HG03060 (cell line): Measurements from ENCODE around the gene SERPINH1.
"Not testable (repeated sequence)": the region's sequence is repeated elsewhere in the genome, so short reads cannot be mapped to it uniquely, and the experiment has no call there.

ENCODE experiments used
- ATAC-seq: cut with Tn5 transposase; IDR thresholded peaks from one replicate; pipeline ENCODE4 v1.9.1; 2021; ENCODE audit warnings: low read depth, moderate number of reproducible peaks; ENCODE audit not compliant: unreplicated experiment

SERPINH1 gene

DNA sequence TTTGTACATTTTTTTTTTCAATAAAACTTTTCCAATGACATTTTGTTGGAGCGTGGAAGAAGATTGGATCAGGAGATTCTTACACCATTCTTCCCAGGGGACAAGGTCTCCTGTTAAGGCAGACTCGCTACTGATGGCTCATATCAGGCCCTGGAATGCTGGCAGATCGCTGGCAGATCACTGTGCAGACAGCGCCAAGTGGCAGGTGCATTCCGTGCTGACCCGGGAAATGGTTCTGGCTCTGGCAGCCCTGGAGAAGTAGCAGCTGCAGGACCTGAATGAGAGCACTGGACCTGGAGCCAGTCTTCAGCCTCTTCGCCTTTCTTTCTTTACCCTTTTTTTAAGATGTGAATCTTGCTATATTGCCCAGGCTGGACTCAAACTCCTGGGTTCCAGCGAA is 10.7 kb downstream of the SERPINH1 start:
- no peak for ATAC-seq

DNA sequence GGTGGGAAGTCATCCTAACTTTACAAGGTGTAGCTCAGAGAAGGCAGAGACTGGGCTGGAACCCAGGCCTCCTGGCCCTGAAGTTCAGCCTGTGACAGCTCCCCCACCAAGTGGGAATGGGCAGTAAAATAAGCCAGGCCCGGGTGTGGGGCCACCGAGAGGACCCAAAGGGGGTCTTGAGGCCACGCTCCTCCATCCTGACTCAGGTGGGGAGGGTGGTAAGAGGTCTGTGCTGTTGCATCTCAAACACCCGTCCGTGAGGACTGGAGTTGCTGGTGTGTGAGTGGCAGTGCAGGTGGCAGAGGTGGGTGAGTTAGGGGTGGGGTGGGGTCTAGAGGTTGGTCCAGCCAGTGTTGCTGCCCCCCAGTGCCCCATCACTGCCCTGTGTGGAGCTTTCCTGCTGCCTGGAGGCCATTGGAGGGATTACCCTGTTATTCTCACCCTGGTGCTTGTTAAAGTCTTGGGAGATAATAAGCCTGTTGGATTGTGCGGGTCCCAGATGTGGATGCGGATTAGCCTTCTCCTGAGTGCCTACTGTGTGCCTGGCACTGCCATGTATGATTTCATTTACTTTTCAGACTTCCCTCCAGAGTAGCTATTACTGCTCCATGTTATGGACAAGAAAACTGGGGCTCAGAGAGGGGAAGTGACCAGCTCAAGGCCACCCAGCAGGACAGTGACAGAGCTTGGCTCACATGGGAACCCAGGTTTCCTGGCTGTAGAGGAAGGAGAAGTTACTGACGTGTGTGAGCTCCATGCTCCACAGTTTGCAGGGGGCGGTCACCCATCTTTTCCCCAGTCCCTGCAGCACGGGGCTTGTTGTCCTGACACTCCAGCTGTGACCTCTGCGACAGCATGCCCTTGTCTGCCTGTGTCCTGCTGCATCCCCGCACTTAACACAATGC is 12.9 kb downstream of the SERPINH1 start:
- ATAC-seq, result no peak

DNA sequence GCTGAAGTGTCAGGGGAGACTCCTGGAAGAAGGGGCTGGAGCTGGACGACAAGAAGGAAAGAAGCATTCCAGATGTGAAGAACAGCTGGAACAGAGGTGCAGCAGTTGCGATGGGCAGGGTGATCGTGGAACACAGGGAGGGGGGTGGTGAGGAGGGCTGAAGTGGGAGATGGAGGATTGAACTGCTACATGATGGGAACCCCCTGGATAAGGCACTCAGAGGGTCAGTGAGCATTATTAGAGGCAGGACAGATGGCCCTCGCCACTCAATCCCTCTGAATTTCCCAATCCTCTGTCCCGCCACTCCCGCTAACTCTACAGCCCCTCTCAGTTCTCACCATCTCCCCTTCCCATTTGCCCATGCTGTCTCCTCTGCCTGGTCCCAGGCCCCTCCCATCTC is 14.0 kb downstream of the SERPINH1 start:
- no peak for ATAC-seq

DNA sequence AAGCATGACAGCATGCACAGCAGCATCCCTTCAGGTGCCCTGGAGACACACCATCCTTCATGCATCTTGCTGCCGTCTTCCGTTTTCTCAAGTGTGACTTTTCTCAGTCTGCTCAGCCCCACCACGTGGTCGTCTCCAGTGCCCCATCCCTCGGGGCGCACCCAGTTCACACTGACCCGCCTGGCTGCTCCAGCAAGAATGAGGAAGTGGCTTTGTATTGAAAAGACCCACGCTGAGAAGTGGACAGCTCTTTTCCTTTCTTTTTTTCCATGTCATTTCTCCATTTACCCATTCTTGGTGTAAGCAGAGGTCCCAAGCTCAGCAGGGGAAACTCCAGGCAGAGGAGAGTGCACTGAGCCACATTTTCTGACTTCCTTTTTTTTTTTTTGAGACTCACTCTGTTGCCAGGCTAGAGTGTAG is 14.5 kb downstream of the SERPINH1 start:
- ATAC-seq, result no peak

DNA sequence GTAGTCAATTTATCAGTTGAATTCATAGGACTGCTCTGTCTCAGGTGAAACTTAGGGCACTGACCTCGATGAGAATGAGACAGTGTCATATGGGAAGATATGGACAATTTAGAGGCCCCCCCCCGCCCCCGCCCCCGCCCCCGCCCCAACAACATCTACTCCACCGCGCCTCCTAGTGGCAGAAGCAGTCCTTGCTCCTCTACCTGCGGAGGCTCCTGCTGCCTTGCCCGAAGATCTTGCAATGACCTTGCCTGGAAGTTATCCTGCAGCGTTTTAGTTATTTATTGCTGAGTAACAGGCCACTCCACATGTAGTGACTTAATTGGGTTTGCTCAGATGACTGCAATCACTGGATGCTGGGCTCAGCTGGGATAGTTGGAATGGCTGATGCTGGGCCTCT is 15.2 kb downstream of the SERPINH1 start:
- no peak for ATAC-seq

DNA sequence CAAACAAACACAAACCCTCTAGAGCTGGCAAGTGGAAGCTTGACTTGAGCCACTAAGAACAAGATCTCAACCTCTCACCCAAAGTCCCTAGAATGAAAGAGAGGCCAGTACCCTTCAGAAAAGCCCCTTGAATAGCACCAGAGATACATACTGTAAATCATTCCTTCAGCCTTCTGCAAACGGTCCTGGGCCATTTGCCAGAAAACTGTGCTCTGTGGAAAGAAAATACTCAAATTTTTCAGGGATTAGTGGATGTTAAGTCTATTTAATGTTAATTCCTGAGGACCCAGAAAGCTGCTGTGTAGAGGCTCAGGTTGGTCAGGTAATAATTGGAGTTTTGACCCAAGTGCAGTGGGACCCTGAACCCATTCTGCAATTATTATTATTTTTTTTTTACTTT is 16.9 kb downstream of the SERPINH1 start:
- no peak for ATAC-seq

DNA sequence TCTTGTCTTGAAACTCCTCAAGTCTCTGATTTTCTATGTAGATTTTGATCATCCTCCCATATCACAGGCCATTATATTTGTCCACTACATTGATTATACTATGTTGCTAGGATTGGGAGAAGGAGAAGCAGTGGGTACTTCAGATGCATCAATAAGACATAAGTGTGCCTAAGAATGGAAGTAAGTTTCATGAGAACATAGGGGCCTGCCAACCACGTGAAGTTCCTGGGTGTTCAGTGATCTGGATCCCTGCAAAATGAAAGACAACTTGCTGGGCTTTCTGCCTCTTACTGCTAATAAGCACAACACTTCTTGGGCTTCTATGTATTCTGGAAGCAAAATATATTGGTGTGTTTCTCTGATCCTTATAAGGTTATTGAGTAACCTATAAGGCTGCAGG is 17.8 kb downstream of the SERPINH1 start:
- no peak for ATAC-seq

DNA sequence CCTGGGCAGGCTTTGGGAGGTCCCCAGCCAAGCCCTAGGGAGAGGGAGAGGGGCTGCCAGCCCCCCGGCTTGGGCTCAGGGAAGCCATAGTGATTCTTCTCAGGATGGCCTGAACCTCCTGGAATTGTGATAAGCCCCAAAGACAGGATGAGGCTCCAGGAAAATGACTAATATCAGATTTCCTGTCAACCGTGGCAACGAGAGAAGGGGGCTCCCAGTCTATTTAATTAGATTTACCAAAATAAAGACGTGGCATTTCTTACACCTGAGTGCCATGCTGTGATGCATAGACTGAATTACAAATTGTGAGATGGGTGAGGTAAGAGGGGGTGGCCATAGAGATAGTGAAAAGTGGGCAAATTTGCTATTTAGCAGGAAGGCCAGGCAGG is 20.4 kb downstream of the SERPINH1 start:
- no peak for ATAC-seq

DNA sequence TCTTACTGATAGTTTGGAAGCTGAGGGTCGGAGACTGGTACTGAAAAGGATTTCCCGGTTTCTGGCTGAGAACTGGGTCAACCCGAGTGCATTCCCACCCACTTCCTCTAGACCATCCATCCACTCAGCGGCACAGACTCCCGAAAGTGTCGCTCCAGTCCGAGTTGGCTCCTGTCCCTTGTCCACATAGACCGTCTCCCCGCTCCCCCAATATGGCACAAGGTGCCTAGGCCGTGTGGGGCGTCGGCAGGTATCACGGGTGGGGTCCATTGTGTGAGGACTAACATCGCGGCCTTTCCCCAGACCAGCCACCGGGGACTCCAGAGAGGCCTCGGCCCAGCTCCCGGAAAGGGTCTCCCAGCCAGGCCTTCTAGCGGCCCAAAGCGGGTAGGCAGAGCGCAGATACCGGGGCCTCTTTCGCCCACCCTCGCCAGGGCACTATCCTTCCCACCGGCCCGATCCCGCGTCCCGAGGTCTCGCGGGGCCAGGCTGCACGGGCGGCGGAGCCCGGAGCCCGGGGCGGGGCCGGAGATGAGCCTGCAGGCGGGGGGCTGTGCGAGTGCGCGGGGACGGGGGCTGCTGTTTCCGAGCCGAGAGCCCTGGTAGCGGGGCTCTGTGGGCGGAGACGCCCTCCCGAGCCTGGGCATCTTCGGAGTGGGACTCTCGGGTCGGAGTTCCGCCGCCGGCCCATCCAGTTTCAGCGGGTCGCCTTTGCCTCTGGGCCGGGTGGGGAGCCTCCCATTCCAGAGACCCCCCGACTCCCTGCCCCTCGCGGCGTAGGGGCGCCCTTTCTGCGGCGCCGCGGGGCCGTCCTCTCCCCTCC is 21.1 kb downstream of the SERPINH1 start:
- no peak for ATAC-seq

DNA sequence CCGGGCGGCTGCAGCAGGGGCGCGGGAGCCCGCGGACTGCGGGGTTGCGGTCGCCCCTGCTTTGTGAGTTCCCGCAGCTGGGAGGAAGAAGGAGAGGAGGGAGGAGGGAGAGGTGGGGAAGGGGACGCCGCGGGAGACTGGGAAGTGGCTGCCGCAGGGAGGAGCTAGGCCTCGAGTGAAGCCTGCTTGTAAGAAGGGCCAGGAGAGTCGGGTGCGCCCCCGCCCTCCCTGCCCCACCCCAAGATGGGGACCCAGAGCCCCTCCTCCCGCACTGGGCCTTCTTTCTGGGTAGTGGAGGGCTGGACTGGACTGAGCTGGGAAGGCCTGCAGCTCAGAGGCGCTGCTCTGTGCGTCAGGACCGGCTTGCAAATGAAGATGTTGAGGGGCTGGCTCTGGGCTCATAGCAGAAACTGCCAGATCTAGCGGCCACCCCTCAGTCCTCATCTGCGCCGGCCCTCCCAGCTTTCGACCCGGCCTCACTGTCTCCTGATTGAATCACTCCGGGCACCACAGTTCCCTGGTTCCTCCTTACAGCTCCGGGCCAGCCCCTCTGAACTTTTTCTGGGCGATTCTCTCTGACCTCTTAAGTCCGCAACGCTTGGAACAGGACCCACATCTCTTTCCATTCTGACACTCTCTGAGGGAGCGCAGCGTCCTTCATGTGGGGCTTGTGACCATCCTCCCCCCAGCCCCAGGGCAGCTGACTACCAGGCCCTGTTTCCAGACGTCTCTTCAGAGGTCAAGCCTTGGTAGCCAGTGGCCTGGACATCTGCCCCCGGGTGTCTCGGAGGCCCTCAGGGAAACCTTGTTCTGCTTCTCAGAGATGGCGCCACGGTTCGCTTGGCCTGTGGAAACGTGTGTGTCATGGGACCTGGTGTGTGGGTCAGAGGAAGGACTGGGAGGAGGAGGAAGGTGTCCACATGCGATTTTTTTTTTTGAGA is 21.9 kb downstream of the SERPINH1 start:
- no peak for ATAC-seq

DNA sequence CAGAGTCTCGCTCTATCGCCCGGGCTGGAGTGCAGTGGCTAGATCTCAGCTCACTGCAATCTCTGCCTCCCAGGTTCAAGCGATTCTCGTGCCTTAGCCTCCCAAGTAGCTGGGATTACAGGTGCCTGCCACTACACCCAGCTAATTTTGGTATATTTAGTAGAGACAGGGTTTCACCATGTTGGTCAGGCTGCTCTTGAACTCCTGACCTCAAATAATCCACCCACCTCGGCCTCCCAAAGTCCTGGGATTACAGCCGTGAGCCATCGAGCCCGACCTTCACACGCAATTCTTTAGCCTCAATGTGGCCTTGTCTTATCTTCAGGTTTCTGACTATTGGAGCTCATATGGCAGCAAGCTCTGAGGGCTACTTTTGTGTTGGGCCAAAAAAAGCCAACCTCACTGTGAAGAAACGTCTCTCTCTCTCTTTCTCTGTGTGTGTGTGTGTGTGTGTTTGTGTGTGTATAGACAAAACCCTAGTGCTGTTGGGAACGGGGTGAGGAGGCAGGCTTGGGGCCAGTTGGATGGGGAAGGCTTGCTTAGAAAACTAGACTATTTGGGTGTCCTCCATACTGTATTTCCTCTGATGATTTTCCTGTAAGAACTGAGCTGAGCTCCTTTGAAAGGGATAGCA is 22.7 kb downstream of the SERPINH1 start:
- not testable (repeated sequence) for ATAC-seq

DNA sequence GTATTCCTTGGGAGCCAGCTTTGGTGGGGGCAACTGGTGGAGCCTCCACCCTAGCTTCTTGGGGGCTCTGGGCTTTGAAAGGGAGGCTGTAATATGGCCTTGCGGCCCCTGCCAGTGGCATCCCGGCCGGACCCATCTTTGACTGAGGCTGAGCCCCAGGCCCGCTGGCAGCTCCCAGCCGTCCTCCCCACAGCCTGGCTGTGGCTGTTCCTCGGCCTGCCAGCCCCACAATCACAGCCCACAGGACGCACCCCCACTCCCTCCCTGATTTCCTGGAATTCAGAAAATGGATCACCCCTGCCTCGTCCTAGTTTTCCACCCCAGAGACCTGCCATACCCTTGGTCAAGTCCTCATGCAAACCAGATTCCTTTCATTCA is 23.2 kb downstream of the SERPINH1 start:
- ATAC-seq, result no peak

DNA sequence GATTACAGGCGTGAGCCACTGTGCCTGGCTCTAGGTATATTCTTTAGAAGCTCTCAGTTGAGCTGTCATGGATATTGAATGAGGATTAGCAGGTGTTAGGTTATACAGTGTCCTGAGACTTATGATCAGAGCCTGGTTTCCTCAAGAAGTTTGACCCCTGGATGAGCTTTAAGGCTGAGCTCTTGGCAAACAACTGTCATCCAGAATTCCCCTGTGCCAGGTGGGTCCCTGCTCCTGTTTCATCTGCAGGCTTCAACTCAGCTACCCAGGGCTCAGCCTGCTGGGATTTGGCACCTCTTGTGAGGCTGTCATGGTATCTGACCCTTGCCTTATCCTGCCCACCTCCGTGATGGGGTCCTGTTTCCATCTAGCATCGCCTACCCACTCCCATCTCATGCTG is 24.3 kb downstream of the SERPINH1 start:
- no peak for ATAC-seq

DNA sequence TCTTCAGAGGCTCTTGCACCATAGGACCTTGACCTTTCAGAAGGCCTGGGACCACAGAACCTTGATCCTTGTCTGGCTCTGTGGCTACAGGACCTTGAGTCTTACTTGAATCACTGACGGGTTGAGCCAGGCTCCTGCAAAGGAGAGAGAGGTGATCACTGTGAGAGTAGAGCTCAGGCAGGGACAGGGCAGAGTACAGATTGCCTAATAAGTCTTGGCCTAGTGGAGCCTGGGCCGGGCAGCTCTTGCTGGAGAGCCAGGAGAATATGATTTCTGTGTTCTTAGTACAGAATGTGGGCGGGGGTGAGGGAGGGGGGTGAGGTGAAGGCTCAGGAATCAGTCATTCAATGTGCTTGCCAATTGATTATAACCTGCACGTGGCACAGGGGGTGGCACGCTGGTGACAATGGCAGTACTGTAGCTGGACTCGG is 26.0 kb downstream of the SERPINH1 start:
- no peak for ATAC-seq

DNA sequence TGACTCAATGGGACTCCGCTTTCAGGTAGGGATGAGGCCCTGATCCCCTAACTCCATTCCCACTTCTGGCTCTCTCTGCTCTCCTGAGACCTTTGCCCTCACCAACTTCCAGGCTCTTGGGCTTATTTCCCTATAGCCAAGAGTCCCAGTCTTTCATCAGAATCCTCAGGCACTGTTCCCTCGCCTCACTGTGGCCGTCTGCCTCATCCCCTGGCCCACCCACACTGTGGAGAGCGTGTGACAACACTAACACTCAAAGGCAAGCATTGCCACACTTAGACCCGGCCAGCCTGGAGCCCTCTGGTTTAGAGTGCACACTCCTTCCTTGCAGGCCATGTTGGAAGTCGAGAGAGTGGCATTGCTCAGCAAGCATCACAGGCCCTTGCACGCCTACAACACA is 27.0 kb downstream of the SERPINH1 start:
- ATAC-seq, result no peak

DNA sequence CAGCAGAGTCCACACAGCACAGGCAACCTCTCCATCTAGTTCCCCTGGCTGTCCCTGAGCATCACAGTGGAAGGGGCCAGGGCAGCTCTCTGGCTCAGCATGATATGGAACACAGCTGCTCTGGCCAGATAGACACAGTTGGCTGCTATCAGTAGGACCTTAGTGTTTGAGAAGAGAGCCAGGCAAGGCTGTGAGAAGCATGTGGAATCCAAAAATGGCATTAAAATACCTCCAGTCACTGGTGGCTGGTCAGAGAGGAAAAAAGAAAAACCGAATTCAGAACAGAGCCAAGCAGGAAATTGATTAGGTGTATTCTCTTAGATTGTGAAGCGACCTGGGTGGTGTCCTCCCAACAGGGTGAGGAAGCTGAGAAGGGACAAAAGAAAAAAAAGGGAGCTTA is 27.9 kb downstream of the SERPINH1 start:
- no peak for ATAC-seq

DNA sequence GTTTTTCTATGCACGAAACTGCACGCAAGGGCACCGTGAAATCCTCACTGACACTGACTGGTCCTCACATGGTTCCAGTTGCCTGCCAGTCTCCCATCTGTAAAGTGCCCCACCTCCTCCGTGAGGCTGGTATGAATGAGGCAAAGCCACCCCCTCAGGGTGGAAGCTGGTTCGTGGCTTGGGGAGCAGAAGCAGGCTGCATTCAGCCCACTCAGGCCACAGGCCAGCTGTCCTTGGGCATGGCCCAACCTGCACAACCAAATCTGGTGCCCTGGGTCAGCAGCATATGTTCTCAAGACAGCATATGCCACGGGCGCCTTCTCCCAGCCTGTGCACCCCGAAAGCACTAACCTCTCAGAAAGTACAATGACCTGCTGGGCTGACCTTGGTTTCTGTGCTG is 29.3 kb downstream of the SERPINH1 start:
- ATAC-seq, result no peak

DNA sequence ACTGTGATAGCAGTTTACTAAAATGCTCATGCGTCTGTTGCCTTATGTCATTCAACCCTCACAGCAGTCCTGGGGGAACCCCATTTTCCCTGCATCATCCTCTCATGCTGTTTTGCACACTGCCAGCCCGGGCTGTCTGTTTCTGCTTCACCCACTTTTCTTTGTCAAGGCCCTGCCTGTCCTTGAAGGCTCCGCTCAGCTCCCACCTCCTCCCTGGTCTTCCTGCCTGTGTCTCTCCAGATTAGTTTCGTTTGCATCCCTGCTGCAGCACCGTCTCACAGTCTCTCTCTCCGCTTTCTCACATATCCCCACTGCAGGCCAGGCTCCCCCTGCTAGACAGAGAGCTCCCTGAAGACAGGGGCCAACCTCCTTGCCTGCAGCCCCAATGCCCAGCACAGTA is 29.9 kb downstream of the SERPINH1 start:
- no peak for ATAC-seq

DNA sequence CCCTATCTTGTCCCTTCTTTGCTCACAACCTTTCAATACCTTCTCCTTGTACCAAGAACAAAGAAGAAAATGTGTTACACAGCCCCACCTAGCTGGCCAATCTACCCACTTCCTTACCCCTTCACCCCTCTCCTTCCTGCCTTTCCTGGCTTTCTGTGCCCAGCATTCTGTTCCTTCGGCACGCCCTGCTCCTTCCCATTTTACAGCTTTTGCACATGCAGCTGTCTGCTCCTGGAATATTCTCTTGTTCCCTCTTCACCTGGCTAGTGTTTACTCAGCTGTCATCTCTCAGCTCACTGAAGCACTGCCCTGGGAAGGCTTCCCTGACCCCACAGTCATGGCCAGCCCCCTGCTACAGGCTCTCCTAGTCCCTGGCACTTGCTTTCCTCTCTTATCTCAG is 30.7 kb downstream of the SERPINH1 start:
- ATAC-seq, result no peak

DNA sequence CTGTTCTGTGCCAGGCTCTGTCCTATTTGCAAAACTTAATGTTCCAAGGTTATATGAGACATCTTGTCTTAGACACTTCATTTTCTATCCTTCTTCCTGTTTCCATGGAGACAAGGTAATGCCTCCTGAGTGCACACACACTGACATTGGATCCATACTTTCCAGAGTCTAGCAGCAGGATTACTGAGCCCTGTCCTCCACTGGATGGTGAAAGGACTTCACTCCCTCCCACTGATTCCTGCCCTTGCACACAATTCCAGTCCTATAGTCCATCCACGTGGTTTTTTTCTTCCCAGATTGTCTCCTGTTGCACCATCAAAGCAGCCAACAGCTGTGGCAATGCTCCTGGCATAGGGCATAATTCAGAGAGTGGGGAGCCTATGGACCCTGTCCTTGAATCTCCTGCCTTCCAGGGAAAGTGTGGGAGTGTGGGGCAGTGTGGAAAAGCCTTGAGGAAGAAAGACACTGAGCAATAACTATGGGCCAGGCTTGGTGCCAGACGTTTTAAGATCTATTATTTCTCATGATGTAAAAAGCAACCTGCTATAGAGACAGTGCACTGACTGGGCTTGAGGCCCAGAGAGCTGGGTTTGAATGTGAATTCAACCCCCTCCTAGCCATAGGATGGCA is 31.3 kb downstream of the SERPINH1 start:
- no peak for ATAC-seq
